ENCODE data around the gene OR56A4. TPM values are rescaled to one million over a fixed set of nuclear protein-coding genes. Genes with fewer than 3 reads are reported as not detected.
"Not testable (repeated sequence)": the region's sequence is repeated elsewhere in the genome, so short reads cannot be mapped to it uniquely, and the experiment has no call there.

The OR56A4 gene
- total RNA-seq, 1 donor from 2014 or later = 0.09 TPM

DNA sequence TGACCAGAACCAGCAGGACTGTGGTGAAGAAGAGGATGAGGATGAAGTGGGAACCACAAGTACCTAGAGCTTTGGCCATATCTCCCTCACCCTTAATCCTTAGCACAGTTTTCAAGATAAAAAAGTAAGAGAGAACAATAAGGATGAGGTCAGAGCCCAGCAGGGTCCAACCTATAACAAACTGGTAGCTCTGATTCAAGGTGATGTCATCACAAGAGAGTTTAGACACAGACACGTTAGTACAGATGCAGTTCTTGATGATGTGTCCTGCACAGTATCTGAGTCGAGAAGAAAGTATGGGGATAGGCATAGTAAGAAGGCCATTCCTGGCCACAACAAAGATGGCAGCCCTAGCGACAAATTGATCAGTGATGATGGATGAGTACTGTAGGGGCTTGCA is 39.0 kb downstream of the OR56A4 start:
- intact Hi-C loops (cut with DNase I) = no loop called here
- DNase-seq (ENCODE audit: low spot score) = no peak
- no peak for ATAC-seq

DNA sequence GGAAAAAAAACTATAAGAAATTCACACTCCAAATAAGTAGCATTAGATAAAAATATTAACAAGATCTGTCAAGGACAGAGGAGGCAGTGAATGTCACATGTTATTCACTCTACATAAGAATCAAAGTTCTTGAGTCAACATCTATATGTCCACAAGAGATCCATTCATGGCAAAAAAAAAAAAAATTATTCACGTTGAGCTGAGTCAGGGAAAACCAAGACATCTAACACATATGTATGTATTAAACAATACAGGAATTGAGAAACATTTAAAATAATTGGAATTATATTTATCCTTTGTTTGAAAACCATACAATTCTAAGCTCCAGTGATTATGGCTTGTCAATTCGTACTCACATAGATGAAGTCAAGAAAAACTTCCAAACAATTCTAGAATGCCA is 39.8 kb downstream of the OR56A4 start:
- intact Hi-C loops (cut with DNase I) = no loop called here
- ATAC-seq (no peak), DNase-seq (ENCODE audit: low spot score) (no peak)

DNA sequence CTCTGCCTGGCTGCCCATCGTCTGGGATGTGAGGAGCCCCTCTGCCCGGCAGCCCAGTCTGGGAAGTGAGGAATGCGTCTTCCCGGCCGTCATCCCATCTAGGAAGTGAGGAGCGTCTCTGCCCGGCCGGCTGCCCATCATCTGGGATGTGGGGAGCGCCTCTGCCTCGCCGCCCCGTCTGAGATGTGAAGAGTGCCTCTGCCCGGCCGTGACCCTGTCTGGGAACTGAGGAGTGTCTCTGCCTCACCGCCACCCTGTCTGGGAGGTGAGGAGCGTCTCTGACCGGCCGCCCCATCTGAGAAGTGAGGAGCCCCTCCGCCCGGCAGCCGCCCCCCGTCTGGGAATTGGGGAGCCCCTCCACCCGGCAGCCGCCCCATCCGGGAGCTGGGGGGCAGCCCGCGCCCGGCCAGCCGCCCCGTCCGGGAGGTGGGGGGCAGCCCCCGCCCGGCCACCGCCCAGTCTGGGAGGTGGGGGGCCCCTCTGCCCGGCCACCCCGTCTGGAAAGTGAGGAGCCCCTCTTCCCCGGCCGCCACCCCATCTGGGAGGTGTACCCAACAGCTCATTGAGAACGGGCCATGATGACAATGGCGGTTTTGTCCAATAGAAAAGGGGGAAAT is 45.9 kb downstream of the OR56A4 start:
- ATAC-seq; DNase-seq (ENCODE audit: low spot score); intact Hi-C loops (cut with DNase I): not testable (repeated sequence)

DNA sequence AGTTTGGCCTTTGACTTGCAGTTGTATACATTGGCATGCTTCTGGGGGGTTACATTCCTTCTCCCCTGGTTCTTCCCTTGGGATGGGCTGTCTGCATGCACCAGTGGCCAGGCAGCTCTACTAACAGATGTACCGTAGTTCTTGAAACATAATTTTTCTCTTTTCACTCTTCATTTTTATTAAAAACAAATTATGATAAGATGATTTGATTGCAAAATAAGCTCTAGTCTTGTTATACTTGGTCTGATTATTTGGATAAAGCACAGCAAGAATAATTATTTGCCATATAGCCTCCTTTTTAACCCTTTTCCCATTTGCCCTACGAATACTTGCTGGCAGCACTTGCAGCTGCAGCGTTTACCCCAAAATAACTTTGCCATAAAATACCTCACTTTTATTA is 51.2 kb downstream of the OR56A4 start:
- ATAC-seq = no peak
- no peak for DNase-seq (ENCODE audit: low spot score)
- intact Hi-C loops (cut with DNase I) = no loop called here

Other genes with a start within 250 kb of the OR56A4 start
- not detected for gene OR52N5, start 223.6 kb downstream of the OR56A4 start, total RNA-seq
- 0.13 TPM for gene OR52N1, start 215.7 kb downstream of the OR56A4 start, total RNA-seq
- gene OR52N2, start 198.0 kb downstream of the OR56A4 start, total RNA-seq = not detected
- not detected for gene OR52E6, start 165.0 kb downstream of the OR56A4 start, total RNA-seq
- gene OR52E8, start 149.3 kb downstream of the OR56A4 start, total RNA-seq = not detected
- not detected for gene OR52E4, start 126.3 kb downstream of the OR56A4 start, total RNA-seq
- gene OR52E5, start 113.7 kb downstream of the OR56A4 start, total RNA-seq = not detected
- not detected for gene OR56A3, start 64.7 kb downstream of the OR56A4 start, total RNA-seq
- gene OR56A5, start 38.5 kb downstream of the OR56A4 start, total RNA-seq = not detected
- gene OR52L1, start 20.0 kb downstream of the OR56A4 start, total RNA-seq = not detected
- 0.13 TPM for gene OR56A1, start 23.8 kb upstream of the OR56A4 start, total RNA-seq
- gene OR56B4, start 100.7 kb upstream of the OR56A4 start, total RNA-seq = not detected
- gene OR52B2, start 163.4 kb upstream of the OR56A4 start, total RNA-seq = not detected
- gene OR52W1, start 192.3 kb upstream of the OR56A4 start, total RNA-seq = not detected
- gene C11orf42, start 198.6 kb upstream of the OR56A4 start, total RNA-seq = not detected
- 36.8 TPM for gene FHIP1B, start 227.7 kb upstream of the OR56A4 start, total RNA-seq
- 0.31 TPM for gene CNGA4, start 232.1 kb upstream of the OR56A4 start, total RNA-seq